Transverse colon (tissue), 4 donors: ENCODE data around the gene NKPD1.

Source experiments
- CTCF ChIP-seq, 5 experiments: fragments of 200-600 bp in 3 of 5; fragments of 450-650 bp in 2 of 5; sonication (generic) in 3 of 5; IDR thresholded peaks; 1 replicate in 2 of 5; 2 replicates in 3 of 5; pipeline ENCODE4 v1.5.1; 2016 to 2017; ENCODE audit warnings: antibody characterized with exemption in 5 of 5, inconsistent platforms in 3 of 5, mild to moderate bottlenecking in 2 of 5, moderate library complexity in 1 of 5
- EP300 ChIP-seq: sonication (generic); formaldehyde crosslinking; IDR thresholded peaks from one replicate; pipeline ENCODE4 v1.6.1; 2017; ENCODE audit warnings: antibody characterized with exemption, low read depth
- POLR2A ChIP-seq: fragments of 450-650 bp; IDR thresholded peaks from one replicate; pipeline ENCODE4 v1.6.1; 2016; ENCODE audit warnings: antibody characterized with exemption, mild to moderate bottlenecking, moderate library complexity
- POLR2AphosphoS5 ChIP-seq, 3 donors: sonication (generic); formaldehyde crosslinking; IDR thresholded peaks; one replicate each; pipeline ENCODE4 v1.6.1; 2016; ENCODE audit warnings: antibody characterized with exemption in 3 of 3

GRCh38 chr19:45187421-45188100 lies 26.8 kb upstream of the NKPD1 start:
- peak; percentile 46 to 55 (median 50) for TF ChIP-seq CTCF (IDR thresholded peaks at IDR 0.05)
- no peak for TF ChIP-seq POLR2AphosphoS5 (IDR thresholded peaks at IDR 0.05)
- no peak for TF ChIP-seq POLR2A
- no peak for TF ChIP-seq EP300
